Astrocyte (in vitro differentiated cells and primary cell): ENCODE measurements around the gene MTA3.

Source experiments
- EZH2 ChIP-seq: IDR thresholded peaks from 2 replicates; pipeline ENCODE4 v1.6.1; 2012; ENCODE audit warnings: mild to moderate bottlenecking, low read length, inconsistent platforms; ENCODE audit not compliant: insufficient read depth
- TF ChIP-seq, protein P1 (sequence below): IDR thresholded peaks from 2 replicates; pipeline ENCODE4 v1.5.1; 2011; ENCODE audit warnings: low read depth, mild to moderate bottlenecking, inconsistent platforms, low read length, moderate library complexity; ENCODE audit not compliant: insufficient read depth

DNA sequence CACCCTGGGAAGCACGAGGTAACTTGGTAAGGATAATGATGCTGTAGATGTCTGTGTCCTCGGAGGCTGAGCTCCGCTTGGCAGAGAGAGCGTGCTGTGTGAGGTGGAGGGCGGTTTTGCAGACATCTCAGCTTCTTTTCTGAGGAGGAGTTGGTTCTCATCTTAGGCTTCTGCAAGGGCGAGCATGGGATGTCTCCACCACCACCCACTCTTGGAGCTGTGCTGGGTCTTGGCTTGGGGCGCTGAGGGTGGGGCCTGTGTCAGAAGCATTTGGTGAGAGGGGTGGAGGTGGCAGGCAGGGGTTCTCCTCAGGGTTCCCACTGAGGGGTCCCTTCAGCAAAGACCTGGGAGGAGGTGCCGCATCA is 186.3 kb downstream of the MTA3 start:
- TF ChIP-seq, protein P1, sequence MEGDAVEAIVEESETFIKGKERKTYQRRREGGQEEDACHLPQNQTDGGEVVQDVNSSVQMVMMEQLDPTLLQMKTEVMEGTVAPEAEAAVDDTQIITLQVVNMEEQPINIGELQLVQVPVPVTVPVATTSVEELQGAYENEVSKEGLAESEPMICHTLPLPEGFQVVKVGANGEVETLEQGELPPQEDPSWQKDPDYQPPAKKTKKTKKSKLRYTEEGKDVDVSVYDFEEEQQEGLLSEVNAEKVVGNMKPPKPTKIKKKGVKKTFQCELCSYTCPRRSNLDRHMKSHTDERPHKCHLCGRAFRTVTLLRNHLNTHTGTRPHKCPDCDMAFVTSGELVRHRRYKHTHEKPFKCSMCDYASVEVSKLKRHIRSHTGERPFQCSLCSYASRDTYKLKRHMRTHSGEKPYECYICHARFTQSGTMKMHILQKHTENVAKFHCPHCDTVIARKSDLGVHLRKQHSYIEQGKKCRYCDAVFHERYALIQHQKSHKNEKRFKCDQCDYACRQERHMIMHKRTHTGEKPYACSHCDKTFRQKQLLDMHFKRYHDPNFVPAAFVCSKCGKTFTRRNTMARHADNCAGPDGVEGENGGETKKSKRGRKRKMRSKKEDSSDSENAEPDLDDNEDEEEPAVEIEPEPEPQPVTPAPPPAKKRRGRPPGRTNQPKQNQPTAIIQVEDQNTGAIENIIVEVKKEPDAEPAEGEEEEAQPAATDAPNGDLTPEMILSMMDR = no peak
- no peak for TF ChIP-seq EZH2
